ENCODE data around the gene SCAF4.

GRCh38 chr21:31766899-31767298 lies 35.0 kb upstream of the SCAF4 start:
- TF ChIP-seq POLR2A (IDR thresholded peaks at IDR 0.05) (no peak), CTCF (IDR thresholded peaks at IDR 0.05) (no peak)

Data from adrenal gland (tissue), 5 donors.